Panc1 (cell line): Measurements from ENCODE around the gene CFAP20. TPM values are rescaled to one million over a fixed set of nuclear protein-coding genes. Genes with fewer than 3 reads are reported as not detected.

Experiments used
- ATAC-seq: fragments of 200-7000 bp; cut with Tn5 transposase; 2 replicates; pipeline ENCODE4 v1.9.1; 2020; ENCODE audit warnings: mild to moderate bottlenecking, moderate library complexity
- BruUV-seq: library from RNA; stranded (reverse); fragments of 400-500 nt; replicated peaks from 2 replicates; lab custom pipeline; 2021; lab: Mats Ljungman, UMichigan
- CTCF ChIA-PET: fragments of 300-600 bp; sonication (Branson Sonifier 250); formaldehyde crosslinking; loops from one replicate; lab custom pipeline; 2022; ENCODE audit warnings: antibody characterized with exemption; lab: Charles Lee
- POLR2A ChIA-PET: fragments of 300-600 bp; sonication (Branson Sonifier 250); formaldehyde crosslinking; loops from one replicate; lab custom pipeline; 2022; ENCODE audit warnings: antibody characterized with exemption; lab: Charles Lee
- DNase-seq: peaks from one replicate; pipeline ENCODE4 v3.0.0-alpha.2; 2010; ENCODE audit warnings: low read depth, low spot score
- H3K27ac ChIP-seq: 2 replicates; pipeline ENCODE4 v1.5.1; 2011; ENCODE audit warnings: mild to moderate bottlenecking, low read length, inconsistent platforms
- H3K27me3 ChIP-seq: fragments of 200-500 bp; sonication (Bioruptor generic); 2 replicates; pipeline ENCODE4 v1.6.0; 2014; ENCODE audit warnings: low read length, inconsistent platforms; ENCODE audit not compliant: control insufficient read depth, insufficient read depth
- H3K36me3 ChIP-seq: fragments of 200-500 bp; sonication (Bioruptor generic); 2 replicates; pipeline ENCODE4 v1.5.1; 2014; ENCODE audit warnings: inconsistent platforms, mild to moderate bottlenecking, low read length, moderate library complexity; ENCODE audit not compliant: control insufficient read depth, insufficient read depth
- H3K4me1 ChIP-seq: 2 replicates; pipeline ENCODE4 v1.5.1; 2011; ENCODE audit warnings: inconsistent platforms, mild to moderate bottlenecking, low read length, moderate library complexity; ENCODE audit not compliant: control insufficient read depth, insufficient read depth
- H3K4me3 ChIP-seq, 2 experiments: 2 replicates each; pipeline ENCODE4 v1.5.1; 2011 to 2012; ENCODE audit warnings: low read depth in 2 of 2, low read length in 2 of 2, mild to moderate bottlenecking in 2 of 2, inconsistent platforms in 1 of 2, moderate library complexity in 1 of 2
- H3K9me3 ChIP-seq: fragments of 200-500 bp; sonication (Bioruptor generic); 2 replicates; pipeline ENCODE4 v1.5.1; 2014; ENCODE audit warnings: low read depth, mild to moderate bottlenecking, inconsistent platforms, low read length, moderate library complexity; ENCODE audit not compliant: control insufficient read depth, insufficient read depth
- SIN3A ChIP-seq: IDR thresholded peaks from 2 replicates; pipeline ENCODE4 v1.6.1; 2012; ENCODE audit warnings: low read depth, mild to moderate bottlenecking, low read length, moderate library complexity, borderline replicate concordance; ENCODE audit not compliant: insufficient read depth
- TCF7L2 ChIP-seq: IDR thresholded peaks from 2 replicates; pipeline ENCODE4 v1.6.1; 2011; ENCODE audit warnings: mild to moderate bottlenecking, low read depth, low read length, inconsistent platforms
- in situ Hi-C: cut with HindIII; loops from 2 replicates; pipeline ENCODE4 v1.10.0; 2016; ENCODE audit warnings: low sequenced_read_pairs, low pct_unique_long_range_greater_than_20kb
- intact Hi-C: fragments of 100-400 bp; cut with micrococcal nuclease; formaldehyde crosslinking; loops from one replicate; pipeline ENCODE4 v1.10.0; 2022; ENCODE audit not compliant: unreplicated experiment
- total RNA-seq: library from RNA; stranded (reverse); gene quantifications from one replicate; pipeline ENCODE4 v1.2.1, GENCODE V29; 2021; ENCODE audit not compliant: unreplicated experiment
- TF ChIP-seq, protein P1 (sequence below), 2 experiments: IDR thresholded peaks; 2 replicates each; pipeline ENCODE4 v1.6.1; 2011 to 2012; ENCODE audit warnings: low read depth in 2 of 2, control low read depth in 1 of 2, low read length in 1 of 2, mild to moderate bottlenecking in 1 of 2, moderate library complexity in 1 of 2; ENCODE audit not compliant: insufficient read depth in 1 of 2
- TF ChIP-seq, protein P2 (sequence below): fragments of 450-650 bp; IDR thresholded peaks from 2 replicates; pipeline ENCODE4 v1.5.1; 2017; ENCODE audit warnings: mild to moderate bottlenecking

The CFAP20 gene
- total RNA-seq, 1 experiment from 2014 or later = 25.9 TPM

GRCh38 chr16:58114827-58115825 is 14.1 kb downstream of the CFAP20 start:
- no TSS peak for BruUV-seq
- H3K4me3 ChIP-seq = no peak overlapping the region
- no peaks in the 10 kb centered on the region for H3K27me3 ChIP-seq
- CTCF ChIA-PET = no interaction called here
- no peaks in the 10 kb centered on the region for H3K4me1 ChIP-seq
- intact Hi-C loops = no loop called here
- DNase-seq (no peak), ATAC-seq (no peak)
- peaks cover 5% of the 10 kb centered on the region; the same call in 1 of the 2 replicates for H3K36me3 ChIP-seq
- in situ Hi-C loops = loop anchor here (25.0 kb wide), 1 partner anchor 103 kb away; the partner anchor contains the start of genes USB1 and ZNF319
- H3K9me3 ChIP-seq = no peaks in the 10 kb centered on the region
- TF ChIP-seq, protein P1, sequence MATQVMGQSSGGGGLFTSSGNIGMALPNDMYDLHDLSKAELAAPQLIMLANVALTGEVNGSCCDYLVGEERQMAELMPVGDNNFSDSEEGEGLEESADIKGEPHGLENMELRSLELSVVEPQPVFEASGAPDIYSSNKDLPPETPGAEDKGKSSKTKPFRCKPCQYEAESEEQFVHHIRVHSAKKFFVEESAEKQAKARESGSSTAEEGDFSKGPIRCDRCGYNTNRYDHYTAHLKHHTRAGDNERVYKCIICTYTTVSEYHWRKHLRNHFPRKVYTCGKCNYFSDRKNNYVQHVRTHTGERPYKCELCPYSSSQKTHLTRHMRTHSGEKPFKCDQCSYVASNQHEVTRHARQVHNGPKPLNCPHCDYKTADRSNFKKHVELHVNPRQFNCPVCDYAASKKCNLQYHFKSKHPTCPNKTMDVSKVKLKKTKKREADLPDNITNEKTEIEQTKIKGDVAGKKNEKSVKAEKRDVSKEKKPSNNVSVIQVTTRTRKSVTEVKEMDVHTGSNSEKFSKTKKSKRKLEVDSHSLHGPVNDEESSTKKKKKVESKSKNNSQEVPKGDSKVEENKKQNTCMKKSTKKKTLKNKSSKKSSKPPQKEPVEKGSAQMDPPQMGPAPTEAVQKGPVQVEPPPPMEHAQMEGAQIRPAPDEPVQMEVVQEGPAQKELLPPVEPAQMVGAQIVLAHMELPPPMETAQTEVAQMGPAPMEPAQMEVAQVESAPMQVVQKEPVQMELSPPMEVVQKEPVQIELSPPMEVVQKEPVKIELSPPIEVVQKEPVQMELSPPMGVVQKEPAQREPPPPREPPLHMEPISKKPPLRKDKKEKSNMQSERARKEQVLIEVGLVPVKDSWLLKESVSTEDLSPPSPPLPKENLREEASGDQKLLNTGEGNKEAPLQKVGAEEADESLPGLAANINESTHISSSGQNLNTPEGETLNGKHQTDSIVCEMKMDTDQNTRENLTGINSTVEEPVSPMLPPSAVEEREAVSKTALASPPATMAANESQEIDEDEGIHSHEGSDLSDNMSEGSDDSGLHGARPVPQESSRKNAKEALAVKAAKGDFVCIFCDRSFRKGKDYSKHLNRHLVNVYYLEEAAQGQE (IDR thresholded peaks at IDR 0.05; ENCODE audit: insufficient read depth in 1 of 2, low read depth in 2 of 2, low read length in 1 of 2) = no peak
- TF ChIP-seq TCF7L2 = no peak
- POLR2A ChIA-PET = no interaction called here
- H3K27ac ChIP-seq = no peak overlapping the region

GRCh38 chr16:58111302-58111627 is 17.9 kb downstream of the CFAP20 start:
- Histone ChIP-seq H3K27ac (no peak overlapping the region), H3K9me3 (no peaks in the 10 kb centered on the region), H3K36me3 (peaks cover 5% of the 10 kb centered on the region; the same call in 1 of the 2 replicates), H3K4me3 (no peak overlapping the region), H3K27me3 (no peaks in the 10 kb centered on the region), H3K4me1 (no peaks in the 10 kb centered on the region)
- no peak for ATAC-seq
- ChIA-PET CTCF (no interaction called here), POLR2A (no interaction called here)
- intact Hi-C loops (no loop called here), in situ Hi-C loops (loop anchor here (25.0 kb wide), 1 partner anchor 99 kb away; the partner anchor contains the start of genes USB1 and ZNF319)
- DNase-seq = no peak
- BruUV-seq = no TSS peak
- TF ChIP-seq TCF7L2 (no peak), SIN3A (no peak)
- TF ChIP-seq, protein P2, sequence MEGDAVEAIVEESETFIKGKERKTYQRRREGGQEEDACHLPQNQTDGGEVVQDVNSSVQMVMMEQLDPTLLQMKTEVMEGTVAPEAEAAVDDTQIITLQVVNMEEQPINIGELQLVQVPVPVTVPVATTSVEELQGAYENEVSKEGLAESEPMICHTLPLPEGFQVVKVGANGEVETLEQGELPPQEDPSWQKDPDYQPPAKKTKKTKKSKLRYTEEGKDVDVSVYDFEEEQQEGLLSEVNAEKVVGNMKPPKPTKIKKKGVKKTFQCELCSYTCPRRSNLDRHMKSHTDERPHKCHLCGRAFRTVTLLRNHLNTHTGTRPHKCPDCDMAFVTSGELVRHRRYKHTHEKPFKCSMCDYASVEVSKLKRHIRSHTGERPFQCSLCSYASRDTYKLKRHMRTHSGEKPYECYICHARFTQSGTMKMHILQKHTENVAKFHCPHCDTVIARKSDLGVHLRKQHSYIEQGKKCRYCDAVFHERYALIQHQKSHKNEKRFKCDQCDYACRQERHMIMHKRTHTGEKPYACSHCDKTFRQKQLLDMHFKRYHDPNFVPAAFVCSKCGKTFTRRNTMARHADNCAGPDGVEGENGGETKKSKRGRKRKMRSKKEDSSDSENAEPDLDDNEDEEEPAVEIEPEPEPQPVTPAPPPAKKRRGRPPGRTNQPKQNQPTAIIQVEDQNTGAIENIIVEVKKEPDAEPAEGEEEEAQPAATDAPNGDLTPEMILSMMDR = no peak
